Gastrocnemius medialis (tissue), 4 donors: ENCODE data around the gene PPIE.

Source experiments
- CTCF ChIP-seq, 5 experiments: fragments of 450-650 bp in 3 of 5; fragments of 200-600 bp in 2 of 5; sonication (generic) in 2 of 5; IDR thresholded peaks in 4 of 5; conservative IDR thresholded peaks in 1 of 5; 1 replicate in 4 of 5; 2 replicates in 1 of 5; pipeline ENCODE4 v1.5.1; 2016 to 2019; ENCODE audit warnings: antibody characterized with exemption in 5 of 5, mild to moderate bottlenecking in 3 of 5, moderate library complexity in 3 of 5
- POLR2A ChIP-seq, 2 donors: fragments of 450-650 bp; IDR thresholded peaks; one replicate each; pipeline ENCODE4 v1.6.1; 2017; ENCODE audit warnings: antibody characterized with exemption in 2 of 2, mild to moderate bottlenecking in 2 of 2, moderate library complexity in 2 of 2

GRCh38 chr1:39711104-39711965, 27.3 kb upstream of the PPIE start:
- no peak for TF ChIP-seq CTCF (IDR thresholded peaks at IDR 0.05 in 4 of 5, conservative IDR thresholded peaks at IDR 0.05 in 1 of 5)
- TF ChIP-seq POLR2A (IDR thresholded peaks at IDR 0.05) = no peak
